Activated CD8-positive, alpha-beta memory T cell treated with anti-CD3 and anti-CD28 coated beads, Interleukin-2, amount 50 U/mL, for 24 hours (primary cell): Measurements from ENCODE around the gene KIZ.
A peak's percentile ranks its signal among the peaks of the same experiment; 100 is the strongest.

Source experiments
- DNase-seq: peaks from one replicate; pipeline ENCODE4 v3.0.0-alpha.2; 2020; ENCODE audit errors: extremely low read depth

The KIZ gene

GRCh38 chr20:21125849-21126580, at the start of gene KIZ:
TSS of gene KIZ (plus strand) at chr20:21126082. CDS start at chr20:21126116, 34 bp downstream.
- peak; percentile 89 for DNase-seq

- no peak for DNase-seq
Observed at GRCh38 chr20:21077809-21078345, 48.0 kb upstream of the KIZ start.

GRCh38 chr20:21082584-21082983, 43.3 kb upstream of the KIZ start:
- no peak for DNase-seq

GRCh38 chr20:21083825-21084325, 42.0 kb upstream of the KIZ start:
- no peak for DNase-seq

GRCh38 chr20:21087862-21088540, 37.9 kb upstream of the KIZ start:
- no peak for DNase-seq

GRCh38 chr20:21089391-21089790, 36.5 kb upstream of the KIZ start:
- no peak for DNase-seq

GRCh38 chr20:21090111-21090618, 35.7 kb upstream of the KIZ start:
- no peak for DNase-seq

- DNase-seq: no peak
Observed at GRCh38 chr20:21090721-21091120, 35.2 kb upstream of the KIZ start.

- DNase-seq: no peak
Observed at GRCh38 chr20:21092806-21093205, 33.1 kb upstream of the KIZ start.

GRCh38 chr20:21096321-21097043, 29.4 kb upstream of the KIZ start:
- no peak for DNase-seq

- DNase-seq: no peak
Observed at GRCh38 chr20:21099751-21100577, 25.9 kb upstream of the KIZ start.

- no peak for DNase-seq
Observed at GRCh38 chr20:21100578-21101452, 25.1 kb upstream of the KIZ start.

GRCh38 chr20:21101453-21101931, 24.4 kb upstream of the KIZ start:
- DNase-seq: no peak

GRCh38 chr20:21101932-21102575, 23.8 kb upstream of the KIZ start:
- DNase-seq: no peak

- DNase-seq: no peak
Observed at GRCh38 chr20:21102603-21103311, 23.1 kb upstream of the KIZ start.

- DNase-seq: no peak
Observed at GRCh38 chr20:21103582-21104465, 22.1 kb upstream of the KIZ start.

GRCh38 chr20:21104466-21104761, 21.5 kb upstream of the KIZ start:
- DNase-seq: no peak

GRCh38 chr20:21104921-21105320, 21.0 kb upstream of the KIZ start:
- no peak for DNase-seq
